Fibroblast of lung (primary cell): ENCODE results near the gene ZFTA.

Source experiments
- CTCF ChIP-seq, 2 donors: IDR thresholded peaks in 1 of 2; conservative IDR thresholded peaks in 1 of 2; 1 replicate in 1 of 2; 2 replicates in 1 of 2; pipeline ENCODE4 v1.5.1; 2011 to 2012; ENCODE audit warnings: low read length in 2 of 2, control low read depth in 1 of 2, inconsistent platforms in 1 of 2, low read depth in 1 of 2, mild to moderate bottlenecking in 1 of 2
- EZH2 ChIP-seq: IDR thresholded peaks from 2 replicates; pipeline ENCODE4 v1.5.1; 2012; ENCODE audit warnings: low read length, control low read depth, mild to moderate bottlenecking; ENCODE audit errors: missing control alignments

DNA sequence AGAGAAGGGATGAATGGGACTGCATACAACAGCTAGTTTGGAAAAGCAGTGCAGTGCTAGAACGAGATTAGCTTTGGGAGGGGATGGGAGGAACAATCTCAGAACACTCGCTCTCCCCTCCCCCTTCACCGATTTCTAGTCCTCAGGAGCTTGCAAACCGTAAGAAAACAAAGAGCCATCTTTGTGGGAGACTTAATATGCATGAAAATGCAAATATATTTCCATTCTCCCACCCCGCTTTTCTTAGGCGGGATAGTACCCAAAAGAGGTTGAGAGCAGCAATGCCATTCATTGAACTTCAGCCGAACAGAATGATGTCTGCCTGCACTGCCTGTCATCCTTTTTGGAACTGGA is 45.8 kb upstream of the ZFTA start:
- no peak for TF ChIP-seq CTCF (conservative IDR thresholded peaks at IDR 0.05 in 1 of 2, IDR thresholded peaks at IDR 0.05 in 1 of 2; ENCODE audit: low read depth in 1 of 2, low read length in 2 of 2)
- no peak for TF ChIP-seq EZH2
